T-helper 17 cell (primary cell): Measurements from ENCODE around the gene SPECC1. TPM values are rescaled to one million over a fixed set of nuclear protein-coding genes. Genes with fewer than 3 reads are reported as not detected.
A peak's percentile ranks its signal among the peaks of the same experiment; 100 is the strongest.
"Not testable (repeated sequence)": the region's sequence is repeated elsewhere in the genome, so short reads cannot be mapped to it uniquely, and the experiment has no call there.

Experiments
- ATAC-seq: fragments of 150-1000 bp; cut with Tn5 transposase; 2 replicates; pipeline ENCODE4 v1.10.0; 2021; ENCODE audit warnings: mild to moderate bottlenecking, moderate library complexity
- DNase-seq, 3 donors: peaks; one replicate each; pipeline versions ENCODE4 v3.0.0 to v3.0.0-alpha.2; 2020 to 2021
- H3K9me3 ChIP-seq: one replicate; pipeline ENCODE4 v1.7.0; 2013; ENCODE audit warnings: low read length, mild to moderate bottlenecking; ENCODE audit not compliant: control insufficient read depth, poor library complexity, severe bottlenecking
- H3K27ac Mint-ChIP-seq: one replicate; pipeline ENCODE4 v1.8.0; 2022; ENCODE audit warnings: mild to moderate bottlenecking, moderate library complexity, mixed read lengths
- H3K27me3 Mint-ChIP-seq: one replicate; pipeline ENCODE4 v1.8.0; 2022; ENCODE audit warnings: mixed read lengths
- H3K36me3 Mint-ChIP-seq: one replicate; pipeline ENCODE4 v1.8.0; 2022; ENCODE audit warnings: low read depth, mixed read lengths
- H3K4me1 Mint-ChIP-seq: one replicate; pipeline ENCODE4 v1.8.0; 2022; ENCODE audit warnings: mild to moderate bottlenecking, mixed read lengths
- H3K4me3 Mint-ChIP-seq: one replicate; pipeline ENCODE4 v1.8.0; 2022; ENCODE audit warnings: mild to moderate bottlenecking, moderate library complexity, mixed read lengths
- total RNA-seq, 4 donors: library from RNA in 2 of 4; stranded (reverse) in 2 of 4; gene quantifications; one replicate each; pipeline ENCODE4 v1.2.3 and lab custom pipeline; 2022 to 2026

SPECC1 gene
- total RNA-seq, 2 donors from 2014 or later: 10.3 to 10.8 TPM

DNA sequence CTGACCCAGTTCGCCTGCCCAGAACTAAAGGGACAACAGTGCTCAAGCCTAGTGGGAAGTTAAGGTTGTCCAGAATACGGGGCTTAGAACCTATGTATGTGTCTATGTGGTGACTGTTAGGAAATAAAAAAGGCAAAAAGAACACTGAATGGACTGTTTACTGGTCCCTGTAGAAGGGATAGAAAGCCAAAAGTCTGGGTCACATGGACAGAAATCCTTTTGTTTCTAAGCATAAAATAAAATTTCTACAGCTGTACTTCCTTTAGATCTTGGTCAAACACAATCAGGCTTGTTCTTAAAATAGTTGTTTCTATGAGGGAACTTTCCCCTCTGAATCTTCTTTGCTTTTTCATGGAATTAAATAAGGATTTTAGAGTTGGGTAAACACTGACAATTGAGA lies 245.4 kb downstream of the SPECC1 start:
- Mint-ChIP-seq H3K4me1 (no peaks in the 10 kb centered on the region), H3K27me3 (no peaks in the 10 kb centered on the region), H3K4me3 (no peak overlapping the region), H3K36me3 (peaks cover 9% of the 10 kb centered on the region), H3K27ac (no peak overlapping the region)
- DNase-seq: no peak
- H3K9me3 ChIP-seq: no peaks in the 10 kb centered on the region
- ATAC-seq: no peak

GRCh38 chr17:20256144-20256543 lies 247.0 kb downstream of the SPECC1 start:
- ATAC-seq (no peak), DNase-seq (no peak)
- Mint-ChIP-seq H3K36me3 (peaks cover 9% of the 10 kb centered on the region), H3K27me3 (no peaks in the 10 kb centered on the region), H3K27ac (no peak overlapping the region), H3K4me1 (no peaks in the 10 kb centered on the region), H3K4me3 (no peak overlapping the region)
- H3K9me3 ChIP-seq: no peaks in the 10 kb centered on the region

GRCh38 chr17:20257008-20257407 lies 247.8 kb downstream of the SPECC1 start:
- no peaks in the 10 kb centered on the region for H3K9me3 ChIP-seq
- Mint-ChIP-seq H3K4me3 (no peak overlapping the region), H3K27me3 (no peaks in the 10 kb centered on the region), H3K36me3 (peaks cover 9% of the 10 kb centered on the region), H3K27ac (no peak overlapping the region), H3K4me1 (no peaks in the 10 kb centered on the region)
- ATAC-seq: no peak
- DNase-seq: no peak

GRCh38 chr17:20257798-20258197 lies 248.6 kb downstream of the SPECC1 start:
- DNase-seq: no peak
- no peaks in the 10 kb centered on the region for H3K9me3 ChIP-seq
- Mint-ChIP-seq H3K27me3 (no peaks in the 10 kb centered on the region), H3K4me3 (no peak overlapping the region), H3K4me1 (peaks cover 4% of the 10 kb centered on the region), H3K36me3 (peaks cover 9% of the 10 kb centered on the region), H3K27ac (no peak overlapping the region)
- ATAC-seq: no peak

DNA sequence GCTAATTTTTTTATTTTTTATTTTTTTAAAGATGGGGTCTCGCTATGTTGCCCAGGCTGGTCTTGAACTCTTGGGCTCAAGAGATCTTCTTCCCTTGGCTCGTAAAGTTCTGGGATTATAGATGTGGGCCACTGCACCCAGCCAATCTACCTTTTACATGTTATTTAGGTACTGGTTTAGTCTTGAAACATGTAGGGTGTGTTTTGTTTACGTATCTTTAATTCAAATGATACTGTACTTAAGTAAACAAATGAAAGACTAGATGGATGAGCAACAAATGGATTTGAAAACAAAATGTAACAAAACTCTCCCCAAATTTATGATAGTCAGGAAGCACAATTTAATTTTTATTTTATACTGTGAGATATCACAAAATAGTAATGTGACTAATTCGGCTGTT lies 250.5 kb downstream of the SPECC1 start:
- H3K27me3 Mint-ChIP-seq: no peaks in the 10 kb centered on the region
- H3K4me3 Mint-ChIP-seq: no peak overlapping the region
- no peak overlapping the region for H3K27ac Mint-ChIP-seq
- H3K9me3 ChIP-seq: no peaks in the 10 kb centered on the region
- peaks cover 7% of the 10 kb centered on the region for H3K4me1 Mint-ChIP-seq
- DNase-seq (no peak), ATAC-seq (no peak)
- peaks cover 9% of the 10 kb centered on the region for H3K36me3 Mint-ChIP-seq

GRCh38 chr17:20260268-20260667 lies 251.1 kb downstream of the SPECC1 start:
- H3K9me3 ChIP-seq: no peaks in the 10 kb centered on the region
- ATAC-seq (no peak), DNase-seq (no peak)
- H3K27me3 Mint-ChIP-seq: no peaks in the 10 kb centered on the region
- H3K36me3 Mint-ChIP-seq: peaks cover 9% of the 10 kb centered on the region
- H3K4me3 Mint-ChIP-seq: no peak overlapping the region
- peak overlapping the region; percentile 29 for H3K27ac Mint-ChIP-seq
- peaks cover 9% of the 10 kb centered on the region for H3K4me1 Mint-ChIP-seq

DNA sequence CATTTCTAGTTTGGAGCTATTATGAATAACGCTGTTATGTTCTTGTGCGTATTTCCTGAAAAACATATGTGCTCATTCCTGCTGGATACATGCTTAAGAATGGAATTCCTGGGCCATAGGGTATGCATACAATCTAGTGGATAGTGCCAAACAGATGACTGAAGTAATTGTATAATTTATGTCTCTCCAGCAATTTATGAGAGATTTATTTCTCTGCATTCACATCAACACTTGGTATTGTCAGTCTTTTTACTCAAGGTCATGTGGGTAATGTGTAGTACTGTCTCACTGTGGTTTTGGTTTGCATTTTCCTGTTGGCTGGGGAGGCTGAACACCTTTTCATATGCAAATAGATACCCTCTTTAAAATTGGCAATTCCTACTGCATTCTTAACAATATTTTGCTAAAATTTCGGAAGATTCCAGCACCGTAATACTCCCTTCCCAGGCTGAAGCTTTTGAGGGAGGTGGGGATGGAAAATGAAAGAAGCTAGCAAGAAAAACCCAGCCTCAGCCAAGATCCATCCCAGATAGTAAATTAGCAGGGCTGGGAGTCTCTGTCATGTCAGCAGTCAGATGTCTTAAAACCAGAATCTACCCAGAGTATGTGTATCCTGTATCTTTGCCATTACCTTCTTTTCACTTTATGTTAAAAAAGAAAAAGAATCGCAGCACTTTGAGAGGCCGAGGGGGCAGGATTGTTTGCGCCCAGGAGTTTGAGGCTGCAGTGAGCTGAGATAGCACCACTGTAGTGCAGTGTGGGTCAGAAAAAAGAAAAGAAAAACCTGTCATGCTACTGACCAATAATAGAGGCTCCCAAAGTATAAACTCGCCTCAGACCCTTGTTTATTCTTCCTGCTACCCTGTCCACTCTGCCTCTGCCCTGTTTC lies 253.3 kb downstream of the SPECC1 start:
- Mint-ChIP-seq H3K36me3 (peaks cover 6% of the 10 kb centered on the region), H3K4me1 (peaks cover 16% of the 10 kb centered on the region), H3K4me3 (peak overlapping the region; percentile 9), H3K27me3 (no peaks in the 10 kb centered on the region), H3K27ac (no peak overlapping the region)
- no peaks in the 10 kb centered on the region for H3K9me3 ChIP-seq
- peak; percentile 57 for ATAC-seq
- no peak for DNase-seq

GRCh38 chr17:20263115-20263433 lies 253.9 kb downstream of the SPECC1 start:
- not testable (repeated sequence) for H3K36me3 Mint-ChIP-seq, H3K27me3 Mint-ChIP-seq, H3K4me3 Mint-ChIP-seq, H3K9me3 ChIP-seq, ATAC-seq, DNase-seq, H3K27ac Mint-ChIP-seq
- H3K4me1 Mint-ChIP-seq: peaks cover 21% of the 10 kb centered on the region

- ATAC-seq (no peak), DNase-seq (no peak)
- no peak overlapping the region for H3K27ac Mint-ChIP-seq
- no peak overlapping the region for H3K4me3 Mint-ChIP-seq
- peaks cover 24% of the 10 kb centered on the region for H3K4me1 Mint-ChIP-seq
- H3K27me3 Mint-ChIP-seq: no peaks in the 10 kb centered on the region
- no peaks in the 10 kb centered on the region for H3K9me3 ChIP-seq
- peaks cover 4% of the 10 kb centered on the region for H3K36me3 Mint-ChIP-seq
Measured at GRCh38 chr17:20263595-20263994, 254.4 kb downstream of the SPECC1 start.

GRCh38 chr17:20264996-20265395 lies 255.8 kb downstream of the SPECC1 start:
- ATAC-seq (no peak), DNase-seq (no peak)
- Mint-ChIP-seq H3K4me1 (peaks cover 29% of the 10 kb centered on the region), H3K27ac (no peak overlapping the region), H3K4me3 (no peak overlapping the region), H3K36me3 (peaks cover 3% of the 10 kb centered on the region), H3K27me3 (no peaks in the 10 kb centered on the region)
- H3K9me3 ChIP-seq: no peaks in the 10 kb centered on the region

DNA sequence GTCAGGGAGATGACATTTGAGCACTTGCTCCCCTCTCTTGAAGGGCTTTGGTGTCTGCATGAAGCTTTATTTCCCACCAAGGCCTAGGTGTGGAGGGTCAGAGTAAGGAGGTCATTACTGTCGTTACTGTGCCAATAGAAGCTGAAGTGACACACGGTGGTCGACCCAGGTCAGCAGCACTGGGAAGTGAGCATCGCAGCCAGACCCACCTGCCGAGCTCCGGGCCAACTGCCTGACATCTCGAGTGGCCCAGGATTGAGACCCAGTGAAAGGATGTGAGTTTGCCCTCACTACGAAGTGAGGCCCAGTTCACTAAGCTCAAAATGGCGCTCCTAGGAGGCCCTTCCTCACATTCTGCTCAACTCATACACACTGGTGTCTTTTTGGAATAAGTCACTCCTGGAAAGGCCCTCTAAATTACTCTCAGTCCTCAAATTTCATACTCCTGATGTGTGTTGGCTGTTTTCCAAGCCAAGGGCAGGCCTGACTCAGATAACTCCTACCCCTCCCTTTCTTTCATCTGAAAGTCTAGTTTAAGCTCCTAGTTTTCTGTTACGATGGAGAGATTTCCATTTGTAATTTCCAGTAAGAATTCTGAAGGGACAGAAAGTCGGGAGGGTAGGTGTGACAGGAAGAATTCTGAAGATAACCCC lies 257.8 kb downstream of the SPECC1 start:
- Mint-ChIP-seq H3K4me1 (peaks cover 43% of the 10 kb centered on the region), H3K27ac (peak overlapping the region; percentile 57), H3K27me3 (no peaks in the 10 kb centered on the region), H3K36me3 (no peaks in the 10 kb centered on the region), H3K4me3 (no peak overlapping the region)
- DNase-seq (no peak), ATAC-seq (no peak)
- H3K9me3 ChIP-seq: no peaks in the 10 kb centered on the region

DNA sequence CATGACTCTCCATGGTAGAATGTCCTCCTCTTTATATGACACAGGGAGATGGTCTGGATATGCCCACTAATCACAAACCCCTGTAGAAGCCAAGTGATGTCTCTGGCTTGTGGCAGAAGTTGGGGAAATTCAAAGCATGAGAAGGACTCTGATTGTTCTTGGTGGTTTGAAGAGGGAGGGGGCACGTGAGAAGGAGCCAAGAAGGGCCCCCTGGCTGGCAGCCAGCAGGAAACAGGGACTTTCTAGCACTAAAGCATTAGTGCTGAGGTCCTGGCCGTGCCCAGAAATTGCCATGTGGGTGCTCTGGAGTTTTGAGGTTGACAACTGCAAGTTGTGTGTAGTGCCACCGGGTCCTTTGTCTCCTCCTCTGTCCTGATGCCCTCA lies 258.3 kb downstream of the SPECC1 start:
- H3K27ac Mint-ChIP-seq: peak overlapping the region; percentile 57
- H3K36me3 Mint-ChIP-seq: no peaks in the 10 kb centered on the region
- no peaks in the 10 kb centered on the region for H3K9me3 ChIP-seq
- H3K4me3 Mint-ChIP-seq: no peak overlapping the region
- no peaks in the 10 kb centered on the region for H3K27me3 Mint-ChIP-seq
- H3K4me1 Mint-ChIP-seq: peaks cover 44% of the 10 kb centered on the region
- peak in 2 of 3 donors; percentile 19 to 23 for DNase-seq
- peak; percentile 91 for ATAC-seq

GRCh38 chr17:20270369-20270768 lies 261.2 kb downstream of the SPECC1 start:
- Mint-ChIP-seq H3K36me3 (no peaks in the 10 kb centered on the region), H3K4me3 (no peak overlapping the region), H3K27me3 (no peaks in the 10 kb centered on the region), H3K4me1 (peaks cover 51% of the 10 kb centered on the region), H3K27ac (no peak overlapping the region)
- DNase-seq (no peak), ATAC-seq (no peak)
- no peaks in the 10 kb centered on the region for H3K9me3 ChIP-seq
